ENCODE results near the gene MSTN.
"Not testable (repeated sequence)": the region's sequence is repeated elsewhere in the genome, so short reads cannot be mapped to it uniquely, and the experiment has no call there.

The MSTN gene

GRCh38 chr2:190065839-190066238 lies 3.3 kb upstream of the MSTN start:
- DNase-seq (ENCODE audit: low read depth in 4 of 4, low spot score in 1 of 4), result no peak

GRCh38 chr2:190063624-190064023 lies 1.1 kb upstream of the MSTN start:
- no peak for DNase-seq (ENCODE audit: low read depth in 4 of 4, low spot score in 1 of 4)

GRCh38 chr2:190062053-190062452 lies 476 bp downstream of the MSTN start:
- no peak for DNase-seq (ENCODE audit: low read depth in 4 of 4, low spot score in 1 of 4)

GRCh38 chr2:190060626-190061025 lies 1.9 kb downstream of the MSTN start:
- no peak for DNase-seq (ENCODE audit: low read depth in 4 of 4, low spot score in 1 of 4)

- no peak for DNase-seq (ENCODE audit: low read depth in 4 of 4, low spot score in 1 of 4)
Observed at GRCh38 chr2:190060019-190060418, 2.5 kb downstream of the MSTN start.

- no peak for DNase-seq (ENCODE audit: low read depth in 4 of 4, low spot score in 1 of 4)
Observed at GRCh38 chr2:190053426-190053825, 9.1 kb downstream of the MSTN start.

- no peak for DNase-seq (ENCODE audit: low read depth in 4 of 4, low spot score in 1 of 4)
Observed at GRCh38 chr2:190052307-190052706, 10.2 kb downstream of the MSTN start.

GRCh38 chr2:190051223-190051622 lies 11.3 kb downstream of the MSTN start:
- DNase-seq (ENCODE audit: low read depth in 4 of 4, low spot score in 1 of 4), result no peak

GRCh38 chr2:190050001-190050400 lies 12.5 kb downstream of the MSTN start:
- DNase-seq (ENCODE audit: low read depth in 4 of 4, low spot score in 1 of 4), result no peak

GRCh38 chr2:190044866-190045265 lies 17.7 kb downstream of the MSTN start:
- DNase-seq (ENCODE audit: low read depth in 4 of 4, low spot score in 1 of 4), result no peak

GRCh38 chr2:190043441-190043840 lies 19.1 kb downstream of the MSTN start:
- no peak for DNase-seq (ENCODE audit: low read depth in 4 of 4, low spot score in 1 of 4)

GRCh38 chr2:190036071-190036470 lies 26.5 kb downstream of the MSTN start:
- DNase-seq (ENCODE audit: low read depth in 4 of 4, low spot score in 1 of 4), result no peak

GRCh38 chr2:190034417-190034816 lies 28.1 kb downstream of the MSTN start:
- not testable (repeated sequence) for DNase-seq (ENCODE audit: low read depth in 4 of 4, low spot score in 1 of 4)

GRCh38 chr2:190031969-190032618 lies 30.4 kb downstream of the MSTN start:
- DNase-seq (ENCODE audit: low read depth in 4 of 4, low spot score in 1 of 4), result no peak

GRCh38 chr2:190023860-190024259 lies 38.7 kb downstream of the MSTN start:
- DNase-seq (ENCODE audit: low read depth in 4 of 4, low spot score in 1 of 4), result no peak

GRCh38 chr2:190020720-190021119 lies 41.8 kb downstream of the MSTN start:
- no peak for DNase-seq (ENCODE audit: low read depth in 4 of 4, low spot score in 1 of 4)

- no peak for DNase-seq (ENCODE audit: low read depth in 4 of 4, low spot score in 1 of 4)
Observed at GRCh38 chr2:190017837-190018236, 44.7 kb downstream of the MSTN start.

- not testable (repeated sequence) for DNase-seq (ENCODE audit: low read depth in 4 of 4, low spot score in 1 of 4)
Observed at GRCh38 chr2:190015969-190016368, 46.6 kb downstream of the MSTN start.

Measured in stimulated activated CD4-positive, alpha-beta T cell treated with anti-CD3 and anti-CD28 coated beads, Interleukin-1b, Interleukin-23, amount 100 ng/mL, for 24 hours (primary cell).